ENCODE results near the gene SMAGP. TPM values are rescaled to one million over a fixed set of nuclear protein-coding genes. Genes with fewer than 3 reads are reported as not detected.
"Not testable (repeated sequence)": the region's sequence is repeated elsewhere in the genome, so short reads cannot be mapped to it uniquely, and the experiment has no call there.

Gene SMAGP
- total RNA-seq: 10 to 100 TPM in 2 of 4 donors, 1 to 10 TPM in 2; 1.2 to 19.0 (median 9.5) TPM

- no peaks in the 10 kb centered on the region for H3K4me1 ChIP-seq
- H3K27me3 ChIP-seq: no peaks in the 10 kb centered on the region
- no peaks in the 10 kb centered on the region for H3K36me3 ChIP-seq
- TF ChIP-seq CTCF (IDR thresholded peaks at IDR 0.05): no peak
- TF ChIP-seq POLR2A (IDR thresholded peaks at IDR 0.05): peak in 1 of 2 donors; percentile 11
- H3K9me3 ChIP-seq: no peaks in the 10 kb centered on the region
- peak; percentile 31 to 41 for DNase-seq
- H3K4me3 ChIP-seq: peak within 1 kb of the TSS; percentile 38 to 86
- peak within 1 kb of the TSS; percentile 54 to 65 for H3K27ac ChIP-seq
- intact Hi-C loops (cut with DNase I; ENCODE audit: low total_unique reads): no loop called here
These were observed at the start of gene SMAGP for GRCh38 chr12:51270067-51270950. SMAGP (minus strand) TSS chr12:51270415; CDS start chr12:51269278, 1,137 bp downstream.

GRCh38 chr12:51318846-51319599, 48.8 kb upstream of the SMAGP start:
- Histone ChIP-seq H3K4me3 (no peak overlapping the region), H3K9me3 (no peaks in the 10 kb centered on the region), H3K4me1 (no peaks in the 10 kb centered on the region), H3K36me3 (no peaks in the 10 kb centered on the region), H3K27ac (no peak overlapping the region), H3K27me3 (no peaks in the 10 kb centered on the region)
- intact Hi-C loops (cut with DNase I; ENCODE audit: low total_unique reads): no loop called here
- TF ChIP-seq CTCF (IDR thresholded peaks at IDR 0.05) (no peak), POLR2A (IDR thresholded peaks at IDR 0.05) (no peak)
- no peak for DNase-seq

- H3K9me3 ChIP-seq; intact Hi-C loops (cut with DNase I; ENCODE audit: low total_unique reads); H3K27me3 ChIP-seq; H3K4me1 ChIP-seq; H3K36me3 ChIP-seq; H3K27ac ChIP-seq; H3K4me3 ChIP-seq; DNase-seq: not testable (repeated sequence)
These were observed 48.0 kb upstream of the SMAGP start for GRCh38 chr12:51318057-51318806.

GRCh38 chr12:51311389-51311788, 41.2 kb upstream of the SMAGP start:
- Histone ChIP-seq H3K9me3 (no peaks in the 10 kb centered on the region), H3K27ac (no peak overlapping the region), H3K4me1 (no peaks in the 10 kb centered on the region), H3K27me3 (no peaks in the 10 kb centered on the region), H3K4me3 (no peak overlapping the region), H3K36me3 (no peaks in the 10 kb centered on the region)
- no peak for DNase-seq
- TF ChIP-seq POLR2A (IDR thresholded peaks at IDR 0.05) (no peak), CTCF (IDR thresholded peaks at IDR 0.05) (no peak)
- intact Hi-C loops (cut with DNase I; ENCODE audit: low total_unique reads): no loop called here
